ENCODE results near the gene ENTPD8. TPM values are rescaled to one million over a fixed set of nuclear protein-coding genes. Genes with fewer than 3 reads are reported as not detected.

The ENTPD8 gene
- total and polyA plus RNA-seq, 2 donors (not counting 1 experiment from before 2014, with no cell fraction given) = not detected

DNA sequence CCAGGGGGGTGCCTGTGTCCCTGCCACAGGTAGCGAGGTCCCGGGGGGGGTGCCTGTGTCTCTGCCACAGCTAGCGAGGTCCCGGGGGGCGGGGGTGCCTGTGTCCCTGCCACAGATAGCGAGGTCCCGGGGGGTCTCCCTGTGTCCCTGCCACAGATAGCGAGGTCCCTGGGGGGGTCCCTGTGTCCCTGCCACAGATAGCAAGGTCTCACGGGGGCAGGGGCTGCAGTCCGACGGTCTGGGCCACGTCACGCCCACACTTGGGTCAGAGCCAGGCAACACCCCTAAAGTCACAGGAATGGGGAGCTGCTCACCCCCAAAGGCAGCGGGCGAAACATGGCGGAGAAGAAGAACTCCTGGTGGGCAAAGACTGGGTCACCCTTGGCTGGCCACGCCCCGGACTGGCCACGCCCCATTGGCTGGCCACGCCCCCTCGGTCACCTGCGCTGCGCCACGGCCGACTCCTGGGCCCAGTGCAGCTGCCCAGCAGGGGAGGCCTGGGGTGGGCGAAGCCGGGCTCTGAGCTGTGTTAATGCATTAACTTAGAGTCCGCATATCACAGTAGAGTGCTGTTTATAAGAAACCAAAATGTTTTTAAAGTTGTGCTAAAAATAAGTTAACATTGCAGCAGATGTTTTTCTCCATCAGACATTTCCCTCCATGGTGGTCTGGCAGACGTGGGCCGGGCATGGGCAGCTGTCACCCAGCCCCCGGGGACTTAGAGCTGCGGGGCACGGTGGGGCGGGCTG lies 11.0 kb downstream of the ENTPD8 start:
- H3K4me3 ChIP-seq (ENCODE audit: control extremely low read depth in 1 of 5, extremely low read depth in 1 of 5, insufficient read depth in 1 of 5, low read depth in 2 of 5, low read length in 4 of 5) = peak overlapping the region in 4 of 5 experiments; percentile 4 to 40 (median 32)
- H3K9me3 ChIP-seq (ENCODE audit: control extremely low read depth in 1 of 3, control insufficient read depth in 2 of 3, insufficient read depth in 1 of 3, low read length in 2 of 3) = peaks cover 0 to 13% (median 0%) of the 10 kb centered on the region in 3 donors
- Mint-ChIP-seq H3K4me3 (peak overlapping the region; percentile 62), H3K9me3 (ENCODE audit: insufficient read depth) (no peaks in the 10 kb centered on the region), H3K27me3 (no peaks in the 10 kb centered on the region), H3K4me1 (peaks cover 10% of the 10 kb centered on the region), H3K27ac (no peak overlapping the region)
- no peaks in the 10 kb centered on the region for H4K20me1 ChIP-seq (ENCODE audit: control insufficient read depth, insufficient read depth, low read length, poor library complexity, severe bottlenecking)
- peaks cover 24 to 26% of the 10 kb centered on the region in 2 donors for H3K4me1 ChIP-seq (ENCODE audit: control insufficient read depth in 2 of 2, insufficient read depth in 2 of 2, low read length in 2 of 2)
- ATAC-seq (ENCODE audit: low read depth) (peak; percentile 68), DNase-seq (peak; percentile 65)
- ChIA-PET POLR2A (interaction anchor here (0.6 kb wide), 1 partner anchor 75 kb away, joined by 4 read pairs; no protein-coding TSS in a partner anchor), CTCF (interaction anchor here (0.6 to 1.2 kb wide), 2 partner anchors 128 to 147 kb away, joined by 3 read pairs; partner anchors contain the start of gene NRARP)
- intact Hi-C loops (cut with micrococcal nuclease) = no loop called here
- peaks cover 0 to 31% (median 8%) of the 10 kb centered on the region in 4 experiments for H3K27me3 ChIP-seq (replicated peaks in 1 of 4; ENCODE audit: control extremely low read depth in 1 of 4, control insufficient read depth in 3 of 4, insufficient read depth in 4 of 4, low read length in 3 of 4)
- no peaks in the 10 kb centered on the region for H3K79me2 ChIP-seq (ENCODE audit: control insufficient read depth, insufficient read depth, low read length)
- no peak for TF ChIP-seq EZH2 (IDR thresholded peaks at IDR 0.05; ENCODE audit: borderline replicate concordance, insufficient read depth, low read depth, low read length, poor library complexity, severe bottlenecking)
- TF ChIP-seq, protein P1, sequence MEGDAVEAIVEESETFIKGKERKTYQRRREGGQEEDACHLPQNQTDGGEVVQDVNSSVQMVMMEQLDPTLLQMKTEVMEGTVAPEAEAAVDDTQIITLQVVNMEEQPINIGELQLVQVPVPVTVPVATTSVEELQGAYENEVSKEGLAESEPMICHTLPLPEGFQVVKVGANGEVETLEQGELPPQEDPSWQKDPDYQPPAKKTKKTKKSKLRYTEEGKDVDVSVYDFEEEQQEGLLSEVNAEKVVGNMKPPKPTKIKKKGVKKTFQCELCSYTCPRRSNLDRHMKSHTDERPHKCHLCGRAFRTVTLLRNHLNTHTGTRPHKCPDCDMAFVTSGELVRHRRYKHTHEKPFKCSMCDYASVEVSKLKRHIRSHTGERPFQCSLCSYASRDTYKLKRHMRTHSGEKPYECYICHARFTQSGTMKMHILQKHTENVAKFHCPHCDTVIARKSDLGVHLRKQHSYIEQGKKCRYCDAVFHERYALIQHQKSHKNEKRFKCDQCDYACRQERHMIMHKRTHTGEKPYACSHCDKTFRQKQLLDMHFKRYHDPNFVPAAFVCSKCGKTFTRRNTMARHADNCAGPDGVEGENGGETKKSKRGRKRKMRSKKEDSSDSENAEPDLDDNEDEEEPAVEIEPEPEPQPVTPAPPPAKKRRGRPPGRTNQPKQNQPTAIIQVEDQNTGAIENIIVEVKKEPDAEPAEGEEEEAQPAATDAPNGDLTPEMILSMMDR (IDR thresholded peaks at IDR 0.05) = no peak
- H3K9ac ChIP-seq (ENCODE audit: low read length) = peak overlapping the region; percentile 28
- H3K27ac ChIP-seq (ENCODE audit: low read length in 2 of 2) = no peak overlapping the region
- H3K36me3 ChIP-seq (replicated peaks in 1 of 2; ENCODE audit: control extremely low read depth in 1 of 2, control insufficient read depth in 1 of 2, extremely low read depth in 1 of 2, insufficient read depth in 2 of 2, low read length in 1 of 2) = no peaks in the 10 kb centered on the region
- H3K4me2 ChIP-seq (replicated peaks; ENCODE audit: low read depth, low read length, poor library complexity, severe bottlenecking) = peak overlapping the region; percentile 67
- WGBS (ENCODE audit: insufficient coverage) = 14% methylated on average over 30 of the region's 34 CpGs
- H2AFZ ChIP-seq (ENCODE audit: insufficient read depth, low read depth, low read length, poor library complexity, severe bottlenecking) = no peak overlapping the region

DNA sequence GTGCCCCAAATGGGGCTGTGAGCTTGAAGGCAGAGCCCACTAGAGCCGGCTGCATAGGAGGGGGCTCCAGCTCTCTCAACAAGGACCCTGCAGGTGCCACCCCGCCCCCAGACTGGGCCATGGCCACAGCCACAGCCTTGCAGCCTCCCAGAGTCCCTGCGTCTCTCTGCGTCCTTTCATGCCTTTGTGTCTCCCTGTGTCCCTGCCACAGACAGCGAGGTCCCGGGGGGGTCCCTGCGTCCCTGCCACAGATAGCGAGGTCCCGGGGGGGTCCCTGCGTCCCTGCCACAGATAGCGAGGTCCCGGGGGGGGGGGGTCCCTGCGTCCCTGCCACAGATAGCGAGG lies 11.6 kb downstream of the ENTPD8 start:
- no peak for ATAC-seq (ENCODE audit: low read depth)
- 33% methylated on average over 12 of the region's 14 CpGs for WGBS (ENCODE audit: insufficient coverage)
- intact Hi-C loops (cut with micrococcal nuclease) = no loop called here
- H3K27ac ChIP-seq (ENCODE audit: low read length in 2 of 2) = no peak overlapping the region
- no peaks in the 10 kb centered on the region for H3K36me3 ChIP-seq (replicated peaks in 1 of 2; ENCODE audit: control extremely low read depth in 1 of 2, control insufficient read depth in 1 of 2, extremely low read depth in 1 of 2, insufficient read depth in 2 of 2, low read length in 1 of 2)
- H3K9me3 ChIP-seq (ENCODE audit: control extremely low read depth in 1 of 3, control insufficient read depth in 2 of 3, insufficient read depth in 1 of 3, low read length in 2 of 3) = peaks cover 0 to 13% (median 0%) of the 10 kb centered on the region in 3 donors
- H2AFZ ChIP-seq (ENCODE audit: insufficient read depth, low read depth, low read length, poor library complexity, severe bottlenecking) = peak overlapping the region; percentile 38
- H3K4me3 Mint-ChIP-seq = peak overlapping the region; percentile 49
- no peaks in the 10 kb centered on the region for H3K9me3 Mint-ChIP-seq (ENCODE audit: insufficient read depth)
- CTCF ChIA-PET = interaction anchor here (1.2 kb wide), 1 partner anchor 128 kb away, joined by 3 read pairs; the partner anchor contains the start of gene NRARP
- H3K27ac Mint-ChIP-seq = no peak overlapping the region
- POLR2A ChIA-PET = interaction anchor here (0.7 kb wide), 1 partner anchor 49 kb away, joined by 5 read pairs; no protein-coding TSS in a partner anchor
- H3K4me2 ChIP-seq (replicated peaks; ENCODE audit: low read depth, low read length, poor library complexity, severe bottlenecking) = peak overlapping the region; percentile 67
- no peaks in the 10 kb centered on the region for H3K79me2 ChIP-seq (ENCODE audit: control insufficient read depth, insufficient read depth, low read length)
- peaks cover 0 to 28% (median 8%) of the 10 kb centered on the region in 4 experiments for H3K27me3 ChIP-seq (replicated peaks in 1 of 4; ENCODE audit: control extremely low read depth in 1 of 4, control insufficient read depth in 3 of 4, insufficient read depth in 4 of 4, low read length in 3 of 4)
- no peaks in the 10 kb centered on the region for H4K20me1 ChIP-seq (ENCODE audit: control insufficient read depth, insufficient read depth, low read length, poor library complexity, severe bottlenecking)
- peak overlapping the region; percentile 28 for H3K9ac ChIP-seq (ENCODE audit: low read length)
- no peaks in the 10 kb centered on the region for H3K27me3 Mint-ChIP-seq
- H3K4me1 Mint-ChIP-seq = peaks cover 14% of the 10 kb centered on the region
- DNase-seq = no peak
- H3K4me1 ChIP-seq (ENCODE audit: control insufficient read depth in 2 of 2, insufficient read depth in 2 of 2, low read length in 2 of 2) = peaks cover 24 to 26% of the 10 kb centered on the region in 2 donors
- no peak for TF ChIP-seq EZH2 (IDR thresholded peaks at IDR 0.05; ENCODE audit: borderline replicate concordance, insufficient read depth, low read depth, low read length, poor library complexity, severe bottlenecking)
- TF ChIP-seq, protein P1 (IDR thresholded peaks at IDR 0.05) = no peak
- peak overlapping the region in 2 of 5 experiments; percentile 5 to 36 for H3K4me3 ChIP-seq (ENCODE audit: control extremely low read depth in 1 of 5, extremely low read depth in 1 of 5, insufficient read depth in 1 of 5, low read depth in 2 of 5, low read length in 4 of 5)

Measured in B cell (primary cell).